Left ventricle myocardium inferior (tissue), 1 donor: ENCODE data around the gene ZAP70. TPM values are rescaled to one million over a fixed set of nuclear protein-coding genes. Genes with fewer than 3 reads are reported as not detected.
A peak's percentile ranks its signal among the peaks of the same experiment; 100 is the strongest.

ENCODE experiments used
- DNase-seq: peaks from one replicate; pipeline ENCODE4 v3.0.0-alpha.2; 2020
- H3K27ac ChIP-seq: fragments of 200-600 bp; replicated peaks from 2 replicates; pipeline ENCODE4 v1.8.0; 2021
- H3K27me3 ChIP-seq: fragments of 200-600 bp; 2 replicates; pipeline ENCODE4 v1.8.0; 2021; ENCODE audit warnings: low read depth
- H3K36me3 ChIP-seq: fragments of 200-600 bp; 2 replicates; pipeline ENCODE4 v1.8.0; 2021
- H3K4me1 ChIP-seq: fragments of 200-600 bp; 2 replicates; pipeline ENCODE4 v1.8.0; 2021
- H3K4me3 ChIP-seq: fragments of 200-600 bp; 2 replicates; pipeline ENCODE4 v1.8.0; 2021; ENCODE audit warnings: mild to moderate bottlenecking, moderate library complexity
- H3K9me3 ChIP-seq: fragments of 200-600 bp; replicated peaks from 2 replicates; pipeline ENCODE4 v1.8.0; 2021
- intact Hi-C: fragments of 100-400 bp; cut with micrococcal nuclease; formaldehyde crosslinking; loops from one replicate; pipeline ENCODE4 v1.11.0; 2022
- total RNA-seq: library from RNA; stranded (reverse); fragmentation: NEBNext Ultra II Directional; extraction: Animal tissue kit (Norgen Biotek cat#: 25700); gene quantifications from one replicate; pipeline ENCODE4 v1.2.1, GENCODE V29; 2021
- TF ChIP-seq, protein P1 (sequence below): fragments of 200-600 bp; IDR thresholded peaks from 2 replicates; pipeline ENCODE4 v1.8.0; 2021; ENCODE audit warnings: antibody characterized with exemption, mild to moderate bottlenecking, borderline replicate concordance
- donor health status: DM: no; HTN: yes; CAD: no; lungs with severe emphysema.

Gene ZAP70
- total RNA-seq, 1 donor from 2014 or later: 0.55 TPM

DNA sequence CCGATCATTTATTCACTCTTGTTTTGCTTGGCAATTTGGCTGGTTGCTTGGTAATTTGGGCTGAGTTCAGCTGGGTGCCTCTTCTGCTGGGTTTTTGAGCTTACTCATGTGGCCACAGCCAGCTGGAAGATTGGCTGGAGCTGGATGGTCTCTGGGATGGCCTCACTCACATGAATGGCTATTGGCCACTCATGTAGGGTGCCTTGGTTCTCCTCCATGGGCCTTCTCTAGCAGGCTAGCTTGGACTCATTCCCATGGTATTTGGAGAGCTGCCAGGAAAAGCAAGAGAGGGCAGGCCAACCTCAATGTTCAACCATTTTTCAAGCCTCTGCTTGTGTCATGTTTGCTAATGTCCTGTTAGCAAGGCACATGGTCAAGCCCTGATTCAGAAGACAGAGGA, 16.9 kb downstream of the ZAP70 start:
- TF ChIP-seq, protein P1, sequence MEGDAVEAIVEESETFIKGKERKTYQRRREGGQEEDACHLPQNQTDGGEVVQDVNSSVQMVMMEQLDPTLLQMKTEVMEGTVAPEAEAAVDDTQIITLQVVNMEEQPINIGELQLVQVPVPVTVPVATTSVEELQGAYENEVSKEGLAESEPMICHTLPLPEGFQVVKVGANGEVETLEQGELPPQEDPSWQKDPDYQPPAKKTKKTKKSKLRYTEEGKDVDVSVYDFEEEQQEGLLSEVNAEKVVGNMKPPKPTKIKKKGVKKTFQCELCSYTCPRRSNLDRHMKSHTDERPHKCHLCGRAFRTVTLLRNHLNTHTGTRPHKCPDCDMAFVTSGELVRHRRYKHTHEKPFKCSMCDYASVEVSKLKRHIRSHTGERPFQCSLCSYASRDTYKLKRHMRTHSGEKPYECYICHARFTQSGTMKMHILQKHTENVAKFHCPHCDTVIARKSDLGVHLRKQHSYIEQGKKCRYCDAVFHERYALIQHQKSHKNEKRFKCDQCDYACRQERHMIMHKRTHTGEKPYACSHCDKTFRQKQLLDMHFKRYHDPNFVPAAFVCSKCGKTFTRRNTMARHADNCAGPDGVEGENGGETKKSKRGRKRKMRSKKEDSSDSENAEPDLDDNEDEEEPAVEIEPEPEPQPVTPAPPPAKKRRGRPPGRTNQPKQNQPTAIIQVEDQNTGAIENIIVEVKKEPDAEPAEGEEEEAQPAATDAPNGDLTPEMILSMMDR: no peak
- DNase-seq: no peak
- no peaks in the 10 kb centered on the region for H3K36me3 ChIP-seq
- no peak overlapping the region for H3K27ac ChIP-seq
- no peak overlapping the region for H3K4me3 ChIP-seq
- no peaks in the 10 kb centered on the region for H3K27me3 ChIP-seq
- peaks cover 32% of the 10 kb centered on the region for H3K4me1 ChIP-seq
- intact Hi-C loops: no loop called here
- H3K9me3 ChIP-seq: peaks cover 14% of the 10 kb centered on the region

DNA sequence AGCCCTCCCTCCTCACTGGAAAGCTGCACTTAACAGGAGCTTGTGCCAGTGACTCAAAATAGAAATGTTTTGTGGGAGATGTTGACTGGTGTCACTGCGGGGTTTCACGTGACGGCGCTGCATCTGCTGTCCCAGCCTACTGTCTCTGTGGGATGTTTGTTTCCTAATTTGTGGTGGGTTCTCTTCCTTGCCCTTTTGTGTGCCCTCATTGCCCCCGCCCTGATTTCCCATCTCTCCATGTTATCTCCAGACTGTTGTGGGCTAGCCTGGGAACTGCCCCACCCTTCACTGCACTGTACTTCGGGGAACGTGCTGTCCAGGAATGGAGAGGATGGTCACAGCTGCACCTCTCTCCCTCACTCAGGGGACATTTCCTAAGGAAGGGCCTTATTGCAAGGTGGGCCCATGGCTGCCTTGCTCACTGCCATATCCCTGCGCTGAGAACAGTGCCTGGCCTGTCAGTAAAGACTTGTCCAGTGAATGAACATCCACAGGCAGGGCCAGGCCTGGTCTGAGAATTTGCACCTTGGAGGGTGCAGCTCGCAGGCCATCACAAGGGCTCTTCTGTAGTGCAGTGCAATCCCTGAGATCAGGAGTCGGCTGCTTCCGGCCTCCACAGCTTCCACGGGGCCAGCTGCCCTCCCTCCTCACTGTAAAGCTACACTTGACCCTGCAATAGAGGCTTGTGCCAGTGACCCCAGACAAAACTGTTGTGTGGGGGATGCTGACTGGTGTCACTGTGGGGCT, 18.1 kb downstream of the ZAP70 start:
- no peaks in the 10 kb centered on the region for H3K27me3 ChIP-seq
- no peaks in the 10 kb centered on the region for H3K36me3 ChIP-seq
- no peak overlapping the region for H3K4me3 ChIP-seq
- intact Hi-C loops: no loop called here
- H3K27ac ChIP-seq: no peak overlapping the region
- TF ChIP-seq, protein P1: no peak
- H3K4me1 ChIP-seq: peaks cover 20% of the 10 kb centered on the region
- peak; percentile 9 for DNase-seq
- H3K9me3 ChIP-seq: peaks cover 14% of the 10 kb centered on the region

DNA sequence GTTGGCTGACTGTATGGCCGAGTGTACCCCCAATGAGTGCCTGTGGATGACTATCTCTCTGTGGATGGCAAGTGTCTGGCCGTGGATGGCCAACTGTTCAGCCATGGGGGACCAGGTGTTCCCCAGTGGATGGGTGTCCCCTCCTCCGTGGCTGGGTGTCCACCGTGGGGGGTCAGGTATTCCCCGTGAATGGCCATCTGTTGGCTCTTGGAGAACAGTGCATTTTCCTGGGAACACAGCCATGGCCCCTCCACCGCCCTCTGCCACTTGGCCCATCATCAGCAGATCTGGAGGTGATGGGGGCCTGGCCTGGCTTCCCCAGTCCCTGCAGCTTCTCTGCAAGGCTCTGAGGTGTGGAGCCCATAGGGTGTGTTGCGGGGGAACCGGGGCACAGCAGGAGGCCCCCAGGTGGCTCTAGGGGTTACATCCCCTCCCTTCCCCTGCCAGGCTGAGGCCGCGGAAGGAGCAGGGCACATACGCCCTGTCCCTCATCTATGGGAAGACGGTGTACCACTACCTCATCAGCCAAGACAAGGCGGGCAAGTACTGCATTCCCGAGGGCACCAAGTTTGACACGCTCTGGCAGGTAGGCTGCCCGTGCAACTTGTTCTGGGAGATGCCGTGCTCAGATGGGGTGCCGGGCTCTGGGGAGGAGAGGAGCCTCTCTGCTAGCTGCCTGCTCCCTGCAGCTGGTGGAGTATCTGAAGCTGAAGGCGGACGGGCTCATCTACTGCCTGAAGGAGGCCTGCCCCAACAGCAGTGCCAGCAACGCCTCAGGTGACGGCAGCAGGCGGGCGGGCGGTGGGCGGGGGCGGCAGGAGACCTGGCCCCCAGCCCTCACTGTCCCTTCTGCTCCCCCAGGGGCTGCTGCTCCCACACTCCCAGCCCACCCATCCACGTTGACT, 19.3 kb downstream of the ZAP70 start:
- TF ChIP-seq, protein P1: no peak
- Histone ChIP-seq H3K27ac (no peak overlapping the region), H3K4me1 (peaks cover 8% of the 10 kb centered on the region), H3K9me3 (peaks cover 14% of the 10 kb centered on the region), H3K36me3 (no peaks in the 10 kb centered on the region), H3K27me3 (no peaks in the 10 kb centered on the region), H3K4me3 (no peak overlapping the region)
- intact Hi-C loops: no loop called here
- DNase-seq: peak; percentile 5

DNA sequence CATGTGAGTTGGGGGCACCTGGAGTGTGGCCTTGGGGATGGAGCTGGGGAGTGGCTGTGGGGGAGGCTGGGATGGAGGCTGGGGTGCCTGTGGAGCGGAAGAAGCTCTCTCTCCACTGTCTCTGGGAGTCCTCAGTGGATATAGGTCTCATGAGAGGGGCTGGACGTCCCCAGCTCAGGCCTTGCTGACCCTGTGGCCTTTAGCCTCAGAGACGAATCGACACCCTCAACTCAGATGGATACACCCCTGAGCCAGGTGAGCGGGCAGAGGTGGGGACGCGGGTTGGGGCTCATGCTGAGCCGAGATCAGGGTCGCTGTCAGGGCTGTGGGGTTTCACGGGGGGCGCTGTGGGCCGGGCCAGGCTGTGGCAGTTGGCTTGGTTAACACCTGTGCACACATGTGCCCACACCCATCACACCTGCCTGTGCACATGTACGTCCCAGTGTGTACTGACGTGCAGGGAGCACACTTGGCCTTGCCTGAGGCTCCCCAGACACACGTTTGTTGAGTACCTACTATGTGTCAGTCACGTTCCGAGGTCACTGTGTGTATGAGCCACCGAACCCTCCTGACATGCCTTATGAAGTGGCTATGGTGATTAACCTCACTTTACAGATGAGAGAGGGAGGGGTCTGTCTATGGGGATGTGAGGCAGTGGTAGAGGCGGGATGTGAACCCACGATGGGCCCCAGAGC, 20.1 kb downstream of the ZAP70 start:
- Histone ChIP-seq H3K27ac (no peak overlapping the region), H3K4me1 (no peaks in the 10 kb centered on the region), H3K36me3 (no peaks in the 10 kb centered on the region), H3K4me3 (no peak overlapping the region), H3K27me3 (no peaks in the 10 kb centered on the region), H3K9me3 (peaks cover 14% of the 10 kb centered on the region)
- intact Hi-C loops: no loop called here
- DNase-seq: peak; percentile 6
- TF ChIP-seq, protein P1: no peak
